SW 1271 (cell line): ENCODE data around the gene SMARCA5.
"Not testable (repeated sequence)": the region's sequence is repeated elsewhere in the genome, so short reads cannot be mapped to it uniquely, and the experiment has no call there.

Experiments used
- DNase-seq, 2 experiments: peaks; one replicate each; lab custom pipeline; 2025; lab: John Stamatoyannopoulos, UW

The SMARCA5 gene

GRCh38 chr4:143513314-143514168, at the start of gene SMARCA5:
Gene SMARCA5 (plus strand): TSS chr4:143513702. CDS start chr4:143513925, 223 bp downstream.
- DNase-seq = peak; percentile 87 to 95

- no peak for DNase-seq
These were observed 40.0 kb upstream of the SMARCA5 start for GRCh38 chr4:143473334-143474126.

GRCh38 chr4:143477487-143477886, 36.0 kb upstream of the SMARCA5 start:
- DNase-seq = no peak

- no peak for DNase-seq
These were observed 32.1 kb upstream of the SMARCA5 start for GRCh38 chr4:143481361-143481760.

- DNase-seq = peak in 1 of 2 experiments; percentile 29
These were observed 30.7 kb upstream of the SMARCA5 start for GRCh38 chr4:143482840-143483239.

GRCh38 chr4:143486314-143486713, 27.2 kb upstream of the SMARCA5 start:
- no peak for DNase-seq

- no peak for DNase-seq
These were observed 24.8 kb upstream of the SMARCA5 start for GRCh38 chr4:143488687-143489086.

- DNase-seq = no peak
These were observed 24.4 kb upstream of the SMARCA5 start for GRCh38 chr4:143489106-143489505.

GRCh38 chr4:143498021-143498420, 15.5 kb upstream of the SMARCA5 start:
- DNase-seq = no peak

- no peak for DNase-seq
These were observed 11.3 kb upstream of the SMARCA5 start for GRCh38 chr4:143502231-143502630.

GRCh38 chr4:143506031-143506430, 7.5 kb upstream of the SMARCA5 start:
- DNase-seq = no peak

GRCh38 chr4:143511906-143512305, 1.6 kb upstream of the SMARCA5 start:
- no peak for DNase-seq

GRCh38 chr4:143512978-143513313, 556 bp upstream of the SMARCA5 start:
- peak in 1 of 2 experiments; percentile 71 for DNase-seq

- no peak for DNase-seq
These were observed 630 bp downstream of the SMARCA5 start for GRCh38 chr4:143514169-143514495.

- peak; percentile 2 to 17 for DNase-seq
These were observed 995 bp downstream of the SMARCA5 start for GRCh38 chr4:143514497-143514896.

GRCh38 chr4:143514901-143515300, 1.4 kb downstream of the SMARCA5 start:
- no peak for DNase-seq

- DNase-seq = no peak
These were observed 2.4 kb downstream of the SMARCA5 start for GRCh38 chr4:143515905-143516304.

GRCh38 chr4:143517764-143518163, 4.3 kb downstream of the SMARCA5 start:
- DNase-seq = no peak

- DNase-seq = no peak
These were observed 10.7 kb downstream of the SMARCA5 start for GRCh38 chr4:143524211-143524610.

- not testable (repeated sequence) for DNase-seq
These were observed 14.5 kb downstream of the SMARCA5 start for GRCh38 chr4:143528046-143528445.

GRCh38 chr4:143531380-143531779, 17.9 kb downstream of the SMARCA5 start:
- DNase-seq = peak in 1 of 2 experiments; percentile 6

- DNase-seq = no peak
These were observed 18.4 kb downstream of the SMARCA5 start for GRCh38 chr4:143531788-143532491.
